HepG2 (cell line): ENCODE data around the gene TSGA10. TPM values are rescaled to one million over a fixed set of nuclear protein-coding genes. Genes with fewer than 3 reads are reported as not detected.

ENCODE experiments used
- HNF4A ChIP-seq: sonication (generic); formaldehyde crosslinking; IDR thresholded peaks from 2 replicates; pipeline ENCODE4 v1.4.0; 2020; ENCODE audit warnings: missing genetic modification reagents
- MEIS1 ChIP-seq: sonication (generic); formaldehyde crosslinking; IDR thresholded peaks from 2 replicates; pipeline ENCODE4 v1.9.0; 2021; ENCODE audit warnings: mild to moderate bottlenecking, missing genetic modification reagents, moderate library complexity, borderline replicate concordance
- SAFB2 ChIP-seq: sonication (generic); formaldehyde crosslinking; IDR thresholded peaks from 2 replicates; pipeline ENCODE4 v1.5.1; 2020; ENCODE audit warnings: missing genetic modification reagents, low read depth, mild to moderate bottlenecking, borderline replicate concordance
- TMF1 ChIP-seq: sonication (generic); formaldehyde crosslinking; IDR thresholded peaks from 2 replicates; pipeline ENCODE4 v1.8.1; 2022; ENCODE audit warnings: low read depth, missing genetic modification reagents
- ZNF253 ChIP-seq: sonication (generic); formaldehyde crosslinking; IDR thresholded peaks from 2 replicates; pipeline ENCODE4 v1.8.0; 2022; ENCODE audit warnings: mild to moderate bottlenecking, missing genetic modification reagents, borderline replicate concordance
- ZNF274 ChIP-seq: sonication (generic); formaldehyde crosslinking; IDR thresholded peaks from 2 replicates; pipeline ENCODE4 v1.5.1; 2020; ENCODE audit warnings: mild to moderate bottlenecking, missing genetic modification reagents
- ZNF547 ChIP-seq: sonication (generic); formaldehyde crosslinking; IDR thresholded peaks from 2 replicates; pipeline ENCODE4 v1.5.1; 2020; ENCODE audit warnings: mild to moderate bottlenecking, missing genetic modification reagents
- polyA plus RNA-seq, 8 experiments: library from polyadenylated mRNA; depleted of rRNA in 3 of 8; stranded (reverse) in 7 of 8; unstranded in 1 of 8; fragments of >200 nt; fragmentation: Illumina TruSeq in 4 of 8; extraction: Trizol in 4 of 8; gene quantifications; 2 replicates each; pipeline versions ENCODE4 v1.2.1 to v1.2.3, GENCODE V29; 2011 to 2016; ENCODE audit warnings: low read depth in 4 of 8, missing spikeins in 1 of 8, mixed read lengths in 1 of 8; ENCODE audit not compliant: insufficient read depth in 1 of 8
- total RNA-seq, 5 experiments: library from RNA; depleted of rRNA; stranded (reverse); fragments of >200 nt; fragmentation: Illumina TruSeq; extraction: Trizol; gene quantifications; 2 replicates each; pipeline ENCODE4 v1.2.3, GENCODE V29; 2016; ENCODE audit warnings: low read depth in 1 of 5
- TF ChIP-seq, protein P1 (sequence below): sonication (generic); formaldehyde crosslinking; IDR thresholded peaks from 2 replicates; pipeline ENCODE4 v1.5.0; 2020; ENCODE audit warnings: missing genetic modification reagents, mild to moderate bottlenecking, borderline replicate concordance
- TF ChIP-seq, protein P2 (sequence below): sonication (generic); formaldehyde crosslinking; IDR thresholded peaks from 2 replicates; pipeline ENCODE4 v1.5.1; 2020; ENCODE audit warnings: mild to moderate bottlenecking, missing genetic modification reagents, borderline replicate concordance
- TF ChIP-seq, protein P3 (sequence below): sonication (generic); formaldehyde crosslinking; IDR thresholded peaks from 2 replicates; pipeline ENCODE4 v1.8.1; 2023; ENCODE audit warnings: mild to moderate bottlenecking, missing genetic modification reagents
- TF ChIP-seq, protein P4 (sequence below): sonication (generic); formaldehyde crosslinking; IDR thresholded peaks from 2 replicates; pipeline ENCODE4 v1.4.0; 2020; ENCODE audit warnings: missing genetic modification reagents
- TF ChIP-seq, protein P5 (sequence below): conservative IDR thresholded peaks from 2 replicates; pipeline ENCODE4 v1.6.1; 2018; ENCODE audit warnings: missing genetic modification reagents
- TF ChIP-seq, protein P6 (sequence below): sonication (generic); formaldehyde crosslinking; IDR thresholded peaks from 2 replicates; pipeline ENCODE4 v1.5.1; 2020; ENCODE audit warnings: missing genetic modification reagents, mild to moderate bottlenecking, borderline replicate concordance
- TF ChIP-seq, protein P7 (sequence below): sonication (generic); formaldehyde crosslinking; IDR thresholded peaks from 2 replicates; pipeline ENCODE4 v1.8.1; 2023; ENCODE audit warnings: missing genetic modification reagents, inconsistent platforms, borderline replicate concordance
- TF ChIP-seq, protein P8 (sequence below): sonication (generic); formaldehyde crosslinking; conservative IDR thresholded peaks from 2 replicates; pipeline ENCODE4 v1.4.0; 2020; ENCODE audit warnings: missing genetic modification reagents

TSGA10 gene
- total and polyA plus RNA-seq, 2 of the 13 experiments (the other 11 are each of a cell fraction or from before 2014, with no cell fraction given): 4.7 to 13.1 TPM

DNA sequence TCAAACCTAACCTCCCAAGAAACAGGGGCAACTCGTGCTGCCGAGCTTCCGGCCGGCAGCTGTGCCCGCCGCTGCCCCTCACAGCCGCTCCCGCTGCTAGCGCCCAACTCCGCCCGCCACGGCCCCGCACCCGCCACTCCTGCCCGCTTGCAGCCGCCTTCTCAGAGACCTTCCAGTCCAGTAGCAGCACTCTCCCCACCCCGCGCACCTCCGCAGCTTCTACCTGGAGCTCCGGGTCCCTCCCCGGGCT is 14.0 kb downstream of the TSGA10 start (continued):
- TF ChIP-seq, protein P1, sequence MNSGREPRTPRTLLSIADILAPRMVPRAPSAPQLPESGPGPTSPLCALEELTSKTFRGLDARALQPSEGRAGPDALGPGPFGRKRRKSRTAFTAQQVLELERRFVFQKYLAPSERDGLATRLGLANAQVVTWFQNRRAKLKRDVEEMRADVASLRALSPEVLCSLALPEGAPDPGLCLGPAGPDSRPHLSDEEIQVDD: 0 out of 2 replicates have a peak, but pooled peaks have one; percentile 87
- TF ChIP-seq MEIS1 (CRISPR knock-in tag) (no peak; the same call in 1 of the 2 replicates), ZNF274 (CRISPR knock-in tag) (peak; percentile 86; the same call in 1 of the 2 replicates), TMF1 (peak; percentile 20), HNF4A (CRISPR knock-in tag) (no peak; the same call in 1 of the 2 replicates), ZNF253 (CRISPR knock-in tag) (peak; percentile 80; the same call in 1 of the 2 replicates), SAFB2 (CRISPR knock-in tag) (no peak; the same call in 1 of the 2 replicates), ZNF547 (CRISPR knock-in tag) (peak; percentile 91; the same call in 1 of the 2 replicates)
- TF ChIP-seq, protein P2, sequence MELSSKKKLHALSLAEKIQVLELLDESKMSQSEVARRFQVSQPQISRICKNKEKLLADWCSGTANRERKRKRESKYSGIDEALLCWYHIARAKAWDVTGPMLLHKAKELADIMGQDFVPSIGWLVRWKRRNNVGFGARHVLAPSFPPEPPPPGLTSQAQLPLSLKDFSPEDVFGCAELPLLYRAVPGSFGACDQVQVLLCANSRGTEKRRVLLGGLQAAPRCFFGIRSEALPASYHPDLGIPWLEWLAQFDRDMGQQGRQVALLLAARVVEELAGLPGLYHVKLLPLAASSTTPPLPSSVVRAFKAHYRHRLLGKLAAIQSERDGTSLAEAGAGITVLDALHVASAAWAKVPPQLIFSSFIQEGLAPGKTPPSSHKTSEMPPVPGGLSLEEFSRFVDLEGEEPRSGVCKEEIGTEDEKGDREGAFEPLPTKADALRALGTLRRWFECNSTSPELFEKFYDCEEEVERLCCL: peak; percentile 80; the same call in 1 of the 2 replicates
- TF ChIP-seq, protein P3, sequence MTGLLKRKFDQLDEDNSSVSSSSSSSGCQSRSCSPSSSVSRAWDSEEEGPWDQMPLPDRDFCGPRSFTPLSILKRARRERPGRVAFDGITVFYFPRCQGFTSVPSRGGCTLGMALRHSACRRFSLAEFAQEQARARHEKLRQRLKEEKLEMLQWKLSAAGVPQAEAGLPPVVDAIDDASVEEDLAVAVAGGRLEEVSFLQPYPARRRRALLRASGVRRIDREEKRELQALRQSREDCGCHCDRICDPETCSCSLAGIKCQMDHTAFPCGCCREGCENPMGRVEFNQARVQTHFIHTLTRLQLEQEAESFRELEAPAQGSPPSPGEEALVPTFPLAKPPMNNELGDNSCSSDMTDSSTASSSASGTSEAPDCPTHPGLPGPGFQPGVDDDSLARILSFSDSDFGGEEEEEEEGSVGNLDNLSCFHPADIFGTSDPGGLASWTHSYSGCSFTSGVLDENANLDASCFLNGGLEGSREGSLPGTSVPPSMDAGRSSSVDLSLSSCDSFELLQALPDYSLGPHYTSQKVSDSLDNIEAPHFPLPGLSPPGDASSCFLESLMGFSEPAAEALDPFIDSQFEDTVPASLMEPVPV (CRISPR knock-in tag): peak; percentile 94; the same call in 1 of the 2 replicates
- TF ChIP-seq, protein P4, sequence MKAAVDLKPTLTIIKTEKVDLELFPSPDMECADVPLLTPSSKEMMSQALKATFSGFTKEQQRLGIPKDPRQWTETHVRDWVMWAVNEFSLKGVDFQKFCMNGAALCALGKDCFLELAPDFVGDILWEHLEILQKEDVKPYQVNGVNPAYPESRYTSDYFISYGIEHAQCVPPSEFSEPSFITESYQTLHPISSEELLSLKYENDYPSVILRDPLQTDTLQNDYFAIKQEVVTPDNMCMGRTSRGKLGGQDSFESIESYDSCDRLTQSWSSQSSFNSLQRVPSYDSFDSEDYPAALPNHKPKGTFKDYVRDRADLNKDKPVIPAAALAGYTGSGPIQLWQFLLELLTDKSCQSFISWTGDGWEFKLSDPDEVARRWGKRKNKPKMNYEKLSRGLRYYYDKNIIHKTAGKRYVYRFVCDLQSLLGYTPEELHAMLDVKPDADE (CRISPR knock-in tag): no peak
- TF ChIP-seq, protein P5, sequence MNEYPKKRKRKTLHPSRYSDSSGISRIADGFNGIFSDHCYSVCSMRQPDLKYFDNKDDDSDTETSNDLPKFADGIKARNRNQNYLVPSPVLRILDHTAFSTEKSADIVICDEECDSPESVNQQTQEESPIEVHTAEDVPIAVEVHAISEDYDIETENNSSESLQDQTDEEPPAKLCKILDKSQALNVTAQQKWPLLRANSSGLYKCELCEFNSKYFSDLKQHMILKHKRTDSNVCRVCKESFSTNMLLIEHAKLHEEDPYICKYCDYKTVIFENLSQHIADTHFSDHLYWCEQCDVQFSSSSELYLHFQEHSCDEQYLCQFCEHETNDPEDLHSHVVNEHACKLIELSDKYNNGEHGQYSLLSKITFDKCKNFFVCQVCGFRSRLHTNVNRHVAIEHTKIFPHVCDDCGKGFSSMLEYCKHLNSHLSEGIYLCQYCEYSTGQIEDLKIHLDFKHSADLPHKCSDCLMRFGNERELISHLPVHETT (CRISPR knock-in tag): no peak
- TF ChIP-seq, protein P6, sequence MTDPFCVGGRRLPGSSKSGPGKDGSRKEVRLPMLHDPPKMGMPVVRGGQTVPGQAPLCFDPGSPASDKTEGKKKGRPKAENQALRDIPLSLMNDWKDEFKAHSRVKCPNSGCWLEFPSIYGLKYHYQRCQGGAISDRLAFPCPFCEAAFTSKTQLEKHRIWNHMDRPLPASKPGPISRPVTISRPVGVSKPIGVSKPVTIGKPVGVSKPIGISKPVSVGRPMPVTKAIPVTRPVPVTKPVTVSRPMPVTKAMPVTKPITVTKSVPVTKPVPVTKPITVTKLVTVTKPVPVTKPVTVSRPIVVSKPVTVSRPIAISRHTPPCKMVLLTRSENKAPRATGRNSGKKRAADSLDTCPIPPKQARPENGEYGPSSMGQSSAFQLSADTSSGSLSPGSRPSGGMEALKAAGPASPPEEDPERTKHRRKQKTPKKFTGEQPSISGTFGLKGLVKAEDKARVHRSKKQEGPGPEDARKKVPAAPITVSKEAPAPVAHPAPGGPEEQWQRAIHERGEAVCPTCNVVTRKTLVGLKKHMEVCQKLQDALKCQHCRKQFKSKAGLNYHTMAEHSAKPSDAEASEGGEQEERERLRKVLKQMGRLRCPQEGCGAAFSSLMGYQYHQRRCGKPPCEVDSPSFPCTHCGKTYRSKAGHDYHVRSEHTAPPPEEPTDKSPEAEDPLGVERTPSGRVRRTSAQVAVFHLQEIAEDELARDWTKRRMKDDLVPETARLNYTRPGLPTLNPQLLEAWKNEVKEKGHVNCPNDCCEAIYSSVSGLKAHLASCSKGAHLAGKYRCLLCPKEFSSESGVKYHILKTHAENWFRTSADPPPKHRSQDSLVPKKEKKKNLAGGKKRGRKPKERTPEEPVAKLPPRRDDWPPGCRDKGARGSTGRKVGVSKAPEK (CRISPR knock-in tag): no peak; the same call in 1 of the 2 replicates
- TF ChIP-seq, protein P7, sequence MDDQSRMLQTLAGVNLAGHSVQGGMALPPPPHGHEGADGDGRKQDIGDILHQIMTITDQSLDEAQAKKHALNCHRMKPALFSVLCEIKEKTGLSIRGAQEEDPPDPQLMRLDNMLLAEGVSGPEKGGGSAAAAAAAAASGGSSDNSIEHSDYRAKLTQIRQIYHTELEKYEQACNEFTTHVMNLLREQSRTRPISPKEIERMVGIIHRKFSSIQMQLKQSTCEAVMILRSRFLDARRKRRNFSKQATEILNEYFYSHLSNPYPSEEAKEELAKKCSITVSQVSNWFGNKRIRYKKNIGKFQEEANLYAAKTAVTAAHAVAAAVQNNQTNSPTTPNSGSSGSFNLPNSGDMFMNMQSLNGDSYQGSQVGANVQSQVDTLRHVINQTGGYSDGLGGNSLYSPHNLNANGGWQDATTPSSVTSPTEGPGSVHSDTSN (CRISPR knock-in tag): 0 out of 2 replicates have a peak, but pooled peaks have one; percentile 56
- TF ChIP-seq, protein P8, sequence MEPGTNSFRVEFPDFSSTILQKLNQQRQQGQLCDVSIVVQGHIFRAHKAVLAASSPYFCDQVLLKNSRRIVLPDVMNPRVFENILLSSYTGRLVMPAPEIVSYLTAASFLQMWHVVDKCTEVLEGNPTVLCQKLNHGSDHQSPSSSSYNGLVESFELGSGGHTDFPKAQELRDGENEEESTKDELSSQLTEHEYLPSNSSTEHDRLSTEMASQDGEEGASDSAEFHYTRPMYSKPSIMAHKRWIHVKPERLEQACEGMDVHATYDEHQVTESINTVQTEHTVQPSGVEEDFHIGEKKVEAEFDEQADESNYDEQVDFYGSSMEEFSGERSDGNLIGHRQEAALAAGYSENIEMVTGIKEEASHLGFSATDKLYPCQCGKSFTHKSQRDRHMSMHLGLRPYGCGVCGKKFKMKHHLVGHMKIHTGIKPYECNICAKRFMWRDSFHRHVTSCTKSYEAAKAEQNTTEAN (CRISPR knock-in tag): 0 out of 2 replicates have a peak, but pooled peaks have one; percentile 4
